Cerebellar nuclear complex (tissue), 1 donor: ENCODE results near the gene PANK4.

Source experiments
- DNase-seq, 2 experiments: peaks; one replicate each; lab custom pipeline; 2025; lab: John Stamatoyannopoulos, UW

PANK4 gene

GRCh38 chr1:2476061-2476999 is 50.1 kb downstream of the PANK4 start, which contains the start of gene PLCH2:
Gene PLCH2, plus strand, starts transcription at chr1:2476289. Its CDS starts 300 bp downstream, at chr1:2476589.
- DNase-seq = no peak

- no peak for DNase-seq
Measured at GRCh38 chr1:2475571-2475970, 50.8 kb downstream of the PANK4 start.

- no peak for DNase-seq
Measured at GRCh38 chr1:2474933-2475371, 51.4 kb downstream of the PANK4 start.

GRCh38 chr1:2474104-2474844 is 52.1 kb downstream of the PANK4 start:
- no peak for DNase-seq

- no peak for DNase-seq
Measured at GRCh38 chr1:2473198-2473597, 53.2 kb downstream of the PANK4 start.

- DNase-seq = no peak
Measured at GRCh38 chr1:2472561-2473177, 53.7 kb downstream of the PANK4 start.

GRCh38 chr1:2472109-2472508 is 54.3 kb downstream of the PANK4 start:
- no peak for DNase-seq

- no peak for DNase-seq
Measured at GRCh38 chr1:2471587-2472001, 54.8 kb downstream of the PANK4 start.

- DNase-seq = no peak
Measured at GRCh38 chr1:2471159-2471471, 55.3 kb downstream of the PANK4 start.

GRCh38 chr1:2470290-2471158 is 55.9 kb downstream of the PANK4 start:
- no peak for DNase-seq

GRCh38 chr1:2469103-2469940 is 57.1 kb downstream of the PANK4 start:
- DNase-seq = peak; percentile 40 to 70

- no peak for DNase-seq
Measured at GRCh38 chr1:2468540-2468939, 57.9 kb downstream of the PANK4 start.

- no peak for DNase-seq
Measured at GRCh38 chr1:2468041-2468472, 58.3 kb downstream of the PANK4 start.

GRCh38 chr1:2466958-2467554 is 59.3 kb downstream of the PANK4 start:
- no peak for DNase-seq

GRCh38 chr1:2466270-2466665 is 60.1 kb downstream of the PANK4 start:
- no peak for DNase-seq

GRCh38 chr1:2465371-2466269 is 60.8 kb downstream of the PANK4 start:
- DNase-seq = no peak

GRCh38 chr1:2463396-2463795 is 63.0 kb downstream of the PANK4 start:
- no peak for DNase-seq

- DNase-seq = no peak
Measured at GRCh38 chr1:2462819-2463218, 63.6 kb downstream of the PANK4 start.
